ENCODE data around the gene TPSG1. TPM values are rescaled to one million over a fixed set of nuclear protein-coding genes. Genes with fewer than 3 reads are reported as not detected.
A peak's percentile ranks its signal among the peaks of the same experiment; 100 is the strongest.

TPSG1 gene
- total RNA-seq, 1 experiment from 2014 or later, result not detected

DNA sequence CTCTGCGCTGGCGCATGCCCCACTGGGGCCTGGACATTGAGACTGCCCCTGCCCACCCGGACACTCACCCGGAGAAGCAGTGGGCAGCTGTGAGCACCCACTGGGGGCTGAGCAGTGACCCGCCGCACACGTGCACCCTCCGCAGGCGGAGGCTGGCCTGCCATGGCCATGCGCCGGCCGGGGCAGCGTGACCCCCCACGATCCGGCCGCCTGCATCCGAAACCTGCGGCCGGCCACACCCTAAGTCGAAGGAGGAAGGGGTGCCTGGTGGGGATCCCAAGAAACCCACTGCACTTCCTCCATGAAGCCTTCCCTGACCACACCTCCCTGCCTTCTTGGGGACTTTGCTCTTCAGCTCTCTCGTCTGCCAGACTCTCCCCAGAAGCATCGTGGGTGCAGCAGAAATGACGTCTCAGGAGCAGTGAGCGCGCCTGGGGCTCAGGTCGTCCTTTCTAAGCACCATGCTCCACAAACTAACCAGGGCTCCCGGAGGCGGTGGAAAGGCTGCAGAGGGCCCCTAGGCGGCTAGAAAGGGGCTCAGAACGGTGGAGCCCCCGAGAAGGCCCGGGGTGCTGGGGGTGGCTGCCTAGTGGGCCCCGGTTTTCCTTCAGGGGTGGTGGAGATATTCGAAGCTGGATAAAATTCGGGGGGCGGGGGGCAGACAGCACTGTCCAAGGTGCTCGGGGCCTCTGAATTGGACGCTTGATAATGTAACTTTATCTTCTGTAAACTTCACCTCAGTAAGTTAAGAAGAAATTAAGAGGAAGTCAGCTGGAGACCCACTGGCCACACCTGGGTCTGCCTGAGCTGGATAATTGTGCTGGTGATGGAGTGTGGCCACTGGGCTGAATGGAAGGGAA, 1.5 kb downstream of the TPSG1 start:
- intact Hi-C loops (cut with micrococcal nuclease), result no loop called here
- CTCF ChIA-PET, result no interaction called here

DNA sequence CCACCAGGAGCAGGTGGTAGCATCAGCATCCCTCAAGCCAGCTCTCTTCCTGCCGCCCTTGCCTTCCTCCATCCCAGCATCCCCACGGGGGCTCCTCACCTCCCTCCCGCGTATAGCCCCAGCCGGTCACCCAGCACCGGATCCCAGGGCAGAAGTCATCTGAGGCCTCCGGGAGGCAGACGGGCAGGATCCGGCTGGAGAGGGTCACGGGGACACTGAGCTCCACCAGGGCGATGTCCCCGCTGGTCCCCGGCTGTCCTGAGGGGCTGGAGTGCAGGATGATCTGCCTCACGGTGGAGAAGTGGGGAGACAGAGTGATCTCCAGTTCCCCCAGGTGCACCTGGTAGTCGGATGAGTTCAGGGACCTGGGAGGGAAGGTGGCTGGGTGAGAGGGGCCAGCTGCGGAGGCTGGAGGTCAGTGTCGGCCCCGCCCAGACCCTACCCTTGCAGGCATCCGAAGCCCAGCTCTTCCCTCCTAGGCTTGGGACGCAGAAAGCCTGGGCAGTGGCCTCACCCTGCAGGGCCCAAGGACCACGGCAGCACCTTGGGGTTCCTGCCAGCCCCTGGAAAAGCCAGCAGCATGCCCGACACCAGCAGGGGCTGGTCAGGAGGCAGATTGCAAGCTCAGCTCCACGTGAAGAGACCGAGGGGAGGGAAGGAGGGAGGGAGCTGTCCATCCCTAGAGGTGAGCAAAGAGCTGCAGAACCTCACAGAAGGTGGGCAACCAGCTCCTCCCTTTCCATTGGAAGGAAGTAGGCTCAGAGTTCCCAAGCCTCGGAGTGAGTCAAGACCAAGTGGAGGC, 2.3 kb downstream of the TPSG1 start:
- TF ChIP-seq, protein P1, sequence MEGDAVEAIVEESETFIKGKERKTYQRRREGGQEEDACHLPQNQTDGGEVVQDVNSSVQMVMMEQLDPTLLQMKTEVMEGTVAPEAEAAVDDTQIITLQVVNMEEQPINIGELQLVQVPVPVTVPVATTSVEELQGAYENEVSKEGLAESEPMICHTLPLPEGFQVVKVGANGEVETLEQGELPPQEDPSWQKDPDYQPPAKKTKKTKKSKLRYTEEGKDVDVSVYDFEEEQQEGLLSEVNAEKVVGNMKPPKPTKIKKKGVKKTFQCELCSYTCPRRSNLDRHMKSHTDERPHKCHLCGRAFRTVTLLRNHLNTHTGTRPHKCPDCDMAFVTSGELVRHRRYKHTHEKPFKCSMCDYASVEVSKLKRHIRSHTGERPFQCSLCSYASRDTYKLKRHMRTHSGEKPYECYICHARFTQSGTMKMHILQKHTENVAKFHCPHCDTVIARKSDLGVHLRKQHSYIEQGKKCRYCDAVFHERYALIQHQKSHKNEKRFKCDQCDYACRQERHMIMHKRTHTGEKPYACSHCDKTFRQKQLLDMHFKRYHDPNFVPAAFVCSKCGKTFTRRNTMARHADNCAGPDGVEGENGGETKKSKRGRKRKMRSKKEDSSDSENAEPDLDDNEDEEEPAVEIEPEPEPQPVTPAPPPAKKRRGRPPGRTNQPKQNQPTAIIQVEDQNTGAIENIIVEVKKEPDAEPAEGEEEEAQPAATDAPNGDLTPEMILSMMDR (IDR thresholded peaks at IDR 0.05; ENCODE audit: unreplicated experiment), result no peak
- H3K27ac Mint-ChIP-seq (ENCODE audit: low read depth, unreplicated experiment), result no peak overlapping the region
- ChIA-PET CTCF (no interaction called here), POLR2A (interaction anchor here (0.5 kb wide), 1 partner anchor 168 kb away, joined by 3 read pairs; no protein-coding TSS in a partner anchor)
- H3K4me3 Mint-ChIP-seq (ENCODE audit: unreplicated experiment), result no peak overlapping the region
- DNase-seq (ENCODE audit: unreplicated experiment), result no peak
- H3K9me3 Mint-ChIP-seq (ENCODE audit: unreplicated experiment), result no peaks in the 10 kb centered on the region
- intact Hi-C loops (cut with micrococcal nuclease), result no loop called here
- peaks cover 5% of the 10 kb centered on the region for H3K4me1 Mint-ChIP-seq (ENCODE audit: insufficient read depth, unreplicated experiment)
- no peaks in the 10 kb centered on the region for H3K36me3 Mint-ChIP-seq (ENCODE audit: insufficient read depth, unreplicated experiment)
- BruUV-seq (replicated peaks), result no TSS peak
- peaks cover 49% of the 10 kb centered on the region for H3K27me3 Mint-ChIP-seq (ENCODE audit: insufficient read depth, unreplicated experiment)

More for the DNA sequence above, 1.5 kb downstream of the TPSG1 start:
- H3K9me3 Mint-ChIP-seq (ENCODE audit: unreplicated experiment), result no peaks in the 10 kb centered on the region
- no peak overlapping the region for H3K4me3 Mint-ChIP-seq (ENCODE audit: unreplicated experiment)
- H3K4me1 Mint-ChIP-seq (ENCODE audit: insufficient read depth, unreplicated experiment), result peaks cover 5% of the 10 kb centered on the region
- no TSS peak for BruUV-seq (replicated peaks)
- DNase-seq (ENCODE audit: unreplicated experiment), result no peak
- no peak overlapping the region for H3K27ac Mint-ChIP-seq (ENCODE audit: low read depth, unreplicated experiment)
- H3K36me3 Mint-ChIP-seq (ENCODE audit: insufficient read depth, unreplicated experiment), result no peaks in the 10 kb centered on the region
- TF ChIP-seq, protein P1 (IDR thresholded peaks at IDR 0.05; ENCODE audit: unreplicated experiment), result no peak
- POLR2A ChIA-PET, result interaction anchor here (0.5 kb wide), 1 partner anchor 167 kb away, joined by 3 read pairs; no protein-coding TSS in a partner anchor
- peaks cover 40% of the 10 kb centered on the region for H3K27me3 Mint-ChIP-seq (ENCODE audit: insufficient read depth, unreplicated experiment)

DNA sequence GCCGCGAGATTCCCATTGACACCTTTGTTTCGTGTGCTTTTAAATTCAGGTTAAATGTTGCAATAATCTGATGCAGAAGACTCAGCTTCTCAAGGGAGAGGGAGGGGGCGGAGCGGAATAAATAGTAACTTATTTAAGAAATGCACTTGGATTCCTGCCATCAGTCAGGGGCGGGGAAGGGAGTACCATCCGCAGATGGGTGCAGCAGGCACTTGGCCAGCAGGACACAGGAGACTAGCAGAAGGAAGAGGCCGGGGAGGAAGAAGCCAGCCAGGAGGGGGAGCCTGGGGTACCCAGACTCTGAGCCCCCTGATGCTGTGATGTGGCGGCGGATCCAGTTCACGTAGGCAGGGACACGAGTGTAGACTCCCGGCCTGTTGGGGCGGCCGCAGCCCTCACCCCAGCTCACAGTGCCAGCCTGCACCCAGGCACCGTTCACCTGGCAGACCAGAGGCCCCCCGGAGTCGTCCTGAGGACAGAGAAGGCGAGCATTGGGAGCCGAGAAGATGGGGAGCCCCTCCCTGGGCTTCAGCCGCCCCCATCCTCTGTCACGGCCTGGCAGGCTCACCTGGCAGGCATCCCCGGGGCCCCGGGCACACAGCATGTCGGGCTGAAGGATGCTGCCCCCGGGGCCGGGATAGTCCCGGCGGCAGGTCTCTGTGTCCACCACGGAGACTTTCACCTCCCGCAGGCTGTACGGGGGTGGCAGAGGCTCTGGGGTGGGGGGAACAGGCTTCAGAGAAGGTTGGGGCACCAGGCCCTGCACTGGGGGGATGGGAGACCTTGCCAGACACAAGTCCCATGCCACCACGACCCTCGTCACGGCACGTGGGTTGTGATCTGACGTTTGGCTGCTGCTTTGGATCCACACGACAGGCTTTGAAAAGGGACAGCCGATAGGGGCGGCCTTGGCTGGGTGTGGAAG, 3.2 kb downstream of the TPSG1 start:
- Mint-ChIP-seq H3K9me3 (ENCODE audit: unreplicated experiment) (no peaks in the 10 kb centered on the region), H3K4me3 (ENCODE audit: unreplicated experiment) (no peak overlapping the region), H3K27ac (ENCODE audit: low read depth, unreplicated experiment) (no peak overlapping the region), H3K36me3 (ENCODE audit: insufficient read depth, unreplicated experiment) (no peaks in the 10 kb centered on the region), H3K27me3 (ENCODE audit: insufficient read depth, unreplicated experiment) (peaks cover 57% of the 10 kb centered on the region), H3K4me1 (ENCODE audit: insufficient read depth, unreplicated experiment) (peaks cover 5% of the 10 kb centered on the region)
- intact Hi-C loops (cut with micrococcal nuclease), result no loop called here
- DNase-seq (ENCODE audit: unreplicated experiment), result peak; percentile 18
- BruUV-seq (replicated peaks), result no TSS peak
- CTCF ChIA-PET, result no interaction called here
- POLR2A ChIA-PET, result no interaction called here
- TF ChIP-seq, protein P1 (IDR thresholded peaks at IDR 0.05; ENCODE audit: unreplicated experiment), result no peak
